Activated naive CD8-positive, alpha-beta T cell treated with anti-CD3 and anti-CD28 coated beads, Interleukin-2, amount 50 U/mL, for 24 hours (primary cell): ENCODE results near the gene RFXANK.
A peak's percentile ranks its signal among the peaks of the same experiment; 100 is the strongest.
"Not testable (repeated sequence)": the region's sequence is repeated elsewhere in the genome, so short reads cannot be mapped to it uniquely, and the experiment has no call there.

Source experiments
- ATAC-seq: fragments of 150-1000 bp; cut with Tn5 transposase; one replicate; pipeline ENCODE4 v1.10.0; 2021
- DNase-seq: peaks from one replicate; pipeline ENCODE4 v3.0.0; 2021
- H3K27ac Mint-ChIP-seq: one replicate; pipeline ENCODE4 v1.8.0; 2021; ENCODE audit warnings: mild to moderate bottlenecking, mixed read lengths
- H3K27me3 Mint-ChIP-seq: one replicate; pipeline ENCODE4 v1.8.0; 2021; ENCODE audit warnings: mixed read lengths
- H3K36me3 Mint-ChIP-seq: one replicate; pipeline ENCODE4 v1.8.0; 2021; ENCODE audit warnings: low read depth, mixed read lengths
- H3K4me1 Mint-ChIP-seq: one replicate; pipeline ENCODE4 v1.8.0; 2021; ENCODE audit warnings: mixed read lengths
- H3K4me3 Mint-ChIP-seq: one replicate; pipeline ENCODE4 v1.8.0; 2021; ENCODE audit warnings: mild to moderate bottlenecking, moderate library complexity, mixed read lengths
- H3K9me3 Mint-ChIP-seq: one replicate; pipeline ENCODE4 v1.8.0; 2021; ENCODE audit warnings: mixed read lengths

Gene RFXANK

GRCh38 chr19:19159534-19159933 lies 32.5 kb upstream of the RFXANK start:
- no peak for ATAC-seq
- Mint-ChIP-seq H3K4me3 (no peak overlapping the region), H3K27me3 (no peaks in the 10 kb centered on the region), H3K9me3 (no peaks in the 10 kb centered on the region), H3K36me3 (peaks cover 13% of the 10 kb centered on the region), H3K4me1 (peaks cover 10% of the 10 kb centered on the region), H3K27ac (no peak overlapping the region)
- DNase-seq = no peak

GRCh38 chr19:19160461-19161035 lies 31.5 kb upstream of the RFXANK start:
- Mint-ChIP-seq H3K4me1 (peaks cover 10% of the 10 kb centered on the region), H3K9me3 (no peaks in the 10 kb centered on the region), H3K27ac (no peak overlapping the region), H3K4me3 (no peak overlapping the region), H3K27me3 (no peaks in the 10 kb centered on the region), H3K36me3 (peaks cover 10% of the 10 kb centered on the region)
- ATAC-seq (peak; percentile 18), DNase-seq (peak; percentile 9)

GRCh38 chr19:19162495-19162894 lies 29.6 kb upstream of the RFXANK start:
- no peak for DNase-seq
- Mint-ChIP-seq H3K27ac (no peak overlapping the region), H3K36me3 (no peaks in the 10 kb centered on the region), H3K4me1 (peaks cover 10% of the 10 kb centered on the region), H3K4me3 (no peak overlapping the region), H3K9me3 (no peaks in the 10 kb centered on the region), H3K27me3 (no peaks in the 10 kb centered on the region)
- no peak for ATAC-seq

- H3K4me3 Mint-ChIP-seq = no peak overlapping the region
- no peaks in the 10 kb centered on the region for H3K27me3 Mint-ChIP-seq
- peaks cover 12% of the 10 kb centered on the region for H3K4me1 Mint-ChIP-seq
- no peaks in the 10 kb centered on the region for H3K36me3 Mint-ChIP-seq
- DNase-seq = no peak
- H3K27ac Mint-ChIP-seq = no peak overlapping the region
- ATAC-seq = no peak
- no peaks in the 10 kb centered on the region for H3K9me3 Mint-ChIP-seq
Measured at GRCh38 chr19:19165396-19165795, 26.7 kb upstream of the RFXANK start.

GRCh38 chr19:19167612-19168011 lies 24.4 kb upstream of the RFXANK start:
- DNase-seq = no peak
- Mint-ChIP-seq H3K36me3 (peaks cover 2% of the 10 kb centered on the region), H3K4me1 (peaks cover 13% of the 10 kb centered on the region), H3K4me3 (no peak overlapping the region), H3K27me3 (no peaks in the 10 kb centered on the region), H3K27ac (no peak overlapping the region), H3K9me3 (no peaks in the 10 kb centered on the region)
- no peak for ATAC-seq

- peak overlapping the region; percentile 32 for H3K4me3 Mint-ChIP-seq
- H3K9me3 Mint-ChIP-seq = no peaks in the 10 kb centered on the region
- no peaks in the 10 kb centered on the region for H3K27me3 Mint-ChIP-seq
- DNase-seq (no peak), ATAC-seq (no peak)
- peaks cover 13% of the 10 kb centered on the region for H3K4me1 Mint-ChIP-seq
- H3K27ac Mint-ChIP-seq = no peak overlapping the region
- H3K36me3 Mint-ChIP-seq = peaks cover 2% of the 10 kb centered on the region
Measured at GRCh38 chr19:19169236-19170052, 22.6 kb upstream of the RFXANK start.

GRCh38 chr19:19170053-19170872 lies 21.8 kb upstream of the RFXANK start, which contains the start of gene MEF2B:
Gene MEF2B (minus strand): TSS chr19:19170263. CDS start chr19:19150735, 19,528 bp downstream.
- Mint-ChIP-seq H3K27ac (no peak within 1 kb of the TSS), H3K4me1 (peaks cover 13% of the 10 kb centered on the region), H3K36me3 (peaks cover 2% of the 10 kb centered on the region), H3K4me3 (peak within 1 kb of the TSS; percentile 32), H3K27me3 (no peaks in the 10 kb centered on the region), H3K9me3 (no peaks in the 10 kb centered on the region)
- DNase-seq (peak; percentile 79), ATAC-seq (peak; percentile 93)

- Mint-ChIP-seq H3K27ac (no peak overlapping the region), H3K4me1 (peaks cover 13% of the 10 kb centered on the region), H3K9me3 (no peaks in the 10 kb centered on the region), H3K4me3 (no peak overlapping the region), H3K27me3 (no peaks in the 10 kb centered on the region), H3K36me3 (peaks cover 4% of the 10 kb centered on the region)
- DNase-seq = no peak
- no peak for ATAC-seq
Measured at GRCh38 chr19:19170873-19171672, 21.0 kb upstream of the RFXANK start.

- Mint-ChIP-seq H3K4me1 (peaks cover 13% of the 10 kb centered on the region), H3K9me3 (no peaks in the 10 kb centered on the region), H3K27ac (no peak overlapping the region), H3K36me3 (peaks cover 4% of the 10 kb centered on the region), H3K4me3 (no peak overlapping the region), H3K27me3 (no peaks in the 10 kb centered on the region)
- DNase-seq (no peak), ATAC-seq (no peak)
Measured at GRCh38 chr19:19171821-19172532, 20.1 kb upstream of the RFXANK start.

- H3K27ac Mint-ChIP-seq, DNase-seq, H3K36me3 Mint-ChIP-seq, H3K4me3 Mint-ChIP-seq, ATAC-seq, H3K9me3 Mint-ChIP-seq, H3K27me3 Mint-ChIP-seq: not testable (repeated sequence)
- H3K4me1 Mint-ChIP-seq = peaks cover 13% of the 10 kb centered on the region
Measured at GRCh38 chr19:19173243-19173642, 18.8 kb upstream of the RFXANK start.

GRCh38 chr19:19176950-19177349 lies 15.1 kb upstream of the RFXANK start:
- H3K36me3 Mint-ChIP-seq = peaks cover 10% of the 10 kb centered on the region
- no peak overlapping the region for H3K27ac Mint-ChIP-seq
- no peak overlapping the region for H3K4me3 Mint-ChIP-seq
- no peaks in the 10 kb centered on the region for H3K9me3 Mint-ChIP-seq
- no peaks in the 10 kb centered on the region for H3K4me1 Mint-ChIP-seq
- no peaks in the 10 kb centered on the region for H3K27me3 Mint-ChIP-seq
- no peak for DNase-seq
- ATAC-seq = no peak

GRCh38 chr19:19179548-19180441 lies 12.3 kb upstream of the RFXANK start:
- Mint-ChIP-seq H3K9me3 (no peaks in the 10 kb centered on the region), H3K27ac (no peak overlapping the region), H3K4me3 (no peak overlapping the region), H3K36me3 (peaks cover 10% of the 10 kb centered on the region), H3K27me3 (no peaks in the 10 kb centered on the region), H3K4me1 (no peaks in the 10 kb centered on the region)
- ATAC-seq = no peak
- no peak for DNase-seq

- no peaks in the 10 kb centered on the region for H3K27me3 Mint-ChIP-seq
- H3K4me1 Mint-ChIP-seq = peaks cover 6% of the 10 kb centered on the region
- ATAC-seq = no peak
- no peak for DNase-seq
- no peak overlapping the region for H3K27ac Mint-ChIP-seq
- H3K9me3 Mint-ChIP-seq = no peaks in the 10 kb centered on the region
- H3K4me3 Mint-ChIP-seq = no peak overlapping the region
- H3K36me3 Mint-ChIP-seq = peaks cover 15% of the 10 kb centered on the region
Measured at GRCh38 chr19:19181488-19181998, 10.5 kb upstream of the RFXANK start.
